Measurements from ENCODE around the gene CD320.
"Not testable (repeated sequence)": the region's sequence is repeated elsewhere in the genome, so short reads cannot be mapped to it uniquely, and the experiment has no call there.

CD320 gene

DNA sequence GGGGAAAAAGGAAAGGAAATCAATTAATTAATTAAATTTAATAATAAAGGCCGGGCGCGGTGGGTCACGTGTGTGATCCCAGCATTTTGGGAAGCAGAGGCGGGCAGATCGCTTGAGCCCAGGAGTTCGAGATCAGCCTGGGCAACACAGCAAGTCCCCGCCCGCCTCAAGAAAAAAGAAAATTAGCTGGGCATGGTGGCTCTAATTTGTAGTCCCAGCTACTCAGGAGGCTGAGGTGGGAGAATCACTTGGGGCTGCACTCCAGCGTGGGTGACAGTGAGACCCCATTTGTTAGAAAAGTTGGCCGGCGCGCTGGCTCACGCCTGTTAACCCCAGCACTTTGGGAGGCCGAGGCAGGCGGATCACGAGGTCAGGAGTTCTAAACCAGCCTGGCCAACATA lies 733 bp upstream of the CD320 start:
- no peak for DNase-seq (ENCODE audit: low spot score)

DNA sequence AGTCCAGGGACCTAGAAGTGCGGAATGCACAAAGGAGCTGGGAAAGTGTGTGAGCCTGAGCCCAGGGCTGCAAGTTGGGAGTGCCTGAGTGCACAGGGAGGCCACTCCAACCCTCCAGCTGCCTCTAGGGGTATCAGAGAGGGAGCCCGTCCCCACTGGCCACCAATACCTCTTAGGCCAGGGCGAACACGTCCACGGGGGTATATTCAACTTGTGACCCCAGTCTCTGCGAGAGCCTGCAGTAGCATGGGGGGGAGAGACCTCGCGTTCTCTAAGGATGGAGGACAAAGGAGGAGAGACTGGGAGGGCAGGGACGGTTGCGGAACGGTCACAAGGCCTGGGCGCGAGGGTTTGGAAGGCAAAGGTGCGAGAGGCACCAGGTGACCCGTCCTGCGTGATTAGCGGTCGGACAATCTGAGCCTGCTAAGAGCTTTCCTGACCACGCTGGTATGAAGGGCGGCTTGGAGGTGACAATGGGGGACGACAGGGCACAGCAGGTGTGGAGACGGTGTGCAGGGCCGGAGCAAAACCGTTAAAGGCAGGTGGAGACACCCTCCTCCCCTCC lies 676 bp downstream of the CD320 start:
- DNase-seq (ENCODE audit: low spot score): no peak

DNA sequence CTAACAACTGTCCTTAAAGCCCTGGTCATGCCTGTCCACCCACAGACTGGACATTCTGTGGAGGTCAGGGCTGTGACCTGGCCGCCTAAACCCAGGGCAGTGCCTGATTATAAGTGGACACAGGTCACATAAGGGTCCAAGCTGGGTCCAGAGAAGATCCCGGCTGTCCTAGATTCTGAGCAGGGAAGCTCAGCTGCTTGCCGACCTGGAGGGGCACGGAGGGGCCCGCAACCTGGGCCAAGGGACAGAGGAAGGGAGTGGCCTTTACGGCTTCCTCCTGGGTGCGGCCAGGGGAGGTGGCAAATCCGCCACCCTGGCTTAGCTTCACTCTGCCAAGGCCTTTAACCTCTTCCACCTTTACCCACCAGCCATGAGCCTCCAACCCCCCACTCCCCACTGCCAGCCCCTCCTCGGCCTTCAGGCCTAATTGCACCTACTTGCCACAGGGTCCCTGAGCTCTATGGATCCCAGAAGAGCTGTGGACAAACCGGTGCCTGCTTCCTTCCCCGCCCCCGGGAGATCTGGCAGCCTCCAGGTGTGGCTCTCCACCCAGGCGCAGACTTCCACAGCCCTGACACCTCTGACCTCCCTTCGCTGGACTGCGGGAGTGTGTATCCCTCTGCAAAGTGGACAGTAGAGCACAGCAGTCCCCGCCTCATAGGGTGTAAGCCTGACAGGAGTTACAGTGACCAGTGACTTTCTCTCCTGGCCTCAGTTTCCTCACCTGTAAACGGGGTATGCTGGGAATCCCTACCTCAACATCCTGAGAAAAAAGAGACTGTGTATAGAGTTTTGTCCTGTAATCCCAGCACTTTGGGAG lies 1.7 kb downstream of the CD320 start:
- no peak for DNase-seq (ENCODE audit: low spot score)

DNA sequence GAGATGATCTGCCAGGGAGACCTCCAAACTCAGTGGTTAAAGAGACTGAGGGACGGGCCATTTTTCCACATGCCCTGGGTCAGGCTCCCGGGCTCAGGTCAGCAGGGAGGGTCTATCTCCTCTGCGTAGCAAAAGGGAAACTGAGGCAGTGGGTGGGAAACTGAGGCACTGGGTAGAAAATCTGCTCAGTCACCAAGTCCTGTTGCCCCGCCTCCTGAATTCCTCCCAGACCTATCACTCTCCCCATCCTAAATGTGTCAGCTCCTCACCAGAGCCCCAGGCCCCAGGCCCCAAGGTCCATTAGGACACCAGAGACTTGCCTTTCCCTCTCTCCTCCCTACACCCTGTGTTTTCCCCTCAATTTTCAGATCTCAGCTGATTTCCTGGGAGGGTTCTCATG lies 2.4 kb downstream of the CD320 start:
- DNase-seq (ENCODE audit: low spot score): no peak

DNA sequence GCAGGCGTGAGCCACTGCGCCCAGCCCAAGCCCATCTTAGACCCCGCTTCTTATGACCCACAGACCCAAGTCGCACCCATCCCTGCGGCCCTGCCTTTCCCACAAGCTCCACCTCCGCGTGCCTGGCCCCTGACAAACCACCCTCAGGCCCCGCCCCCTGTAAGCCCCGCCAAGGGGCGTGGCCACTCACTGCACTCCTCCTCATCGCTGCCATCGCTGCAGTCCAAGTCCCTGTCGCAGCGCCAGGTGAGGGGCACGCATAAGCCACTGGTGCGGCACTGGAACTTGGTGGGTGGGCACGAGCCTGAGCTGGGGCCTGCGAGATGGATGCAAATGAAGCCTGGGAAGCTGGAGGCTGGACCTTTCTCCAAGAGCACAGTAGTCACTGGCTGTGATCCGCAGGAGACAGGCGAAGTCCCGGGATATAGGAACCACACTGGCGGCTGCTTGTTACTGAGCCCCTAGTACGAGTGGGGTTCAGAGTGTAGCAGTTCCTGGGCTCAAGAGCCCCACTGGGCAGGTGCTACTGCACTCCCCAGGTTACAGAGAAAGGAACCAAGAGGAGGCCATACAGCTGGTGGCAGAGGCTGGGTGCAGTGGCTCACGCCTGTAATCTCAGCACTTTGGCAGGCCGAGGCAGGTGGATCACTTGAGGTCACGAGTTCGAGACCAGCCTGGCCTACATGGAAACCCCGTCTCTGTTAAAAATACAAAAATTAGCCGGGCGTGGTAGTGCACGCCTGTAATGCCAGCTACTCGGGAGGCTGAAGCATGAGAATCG lies 3.1 kb downstream of the CD320 start:
- no peak for DNase-seq (ENCODE audit: low spot score)

DNA sequence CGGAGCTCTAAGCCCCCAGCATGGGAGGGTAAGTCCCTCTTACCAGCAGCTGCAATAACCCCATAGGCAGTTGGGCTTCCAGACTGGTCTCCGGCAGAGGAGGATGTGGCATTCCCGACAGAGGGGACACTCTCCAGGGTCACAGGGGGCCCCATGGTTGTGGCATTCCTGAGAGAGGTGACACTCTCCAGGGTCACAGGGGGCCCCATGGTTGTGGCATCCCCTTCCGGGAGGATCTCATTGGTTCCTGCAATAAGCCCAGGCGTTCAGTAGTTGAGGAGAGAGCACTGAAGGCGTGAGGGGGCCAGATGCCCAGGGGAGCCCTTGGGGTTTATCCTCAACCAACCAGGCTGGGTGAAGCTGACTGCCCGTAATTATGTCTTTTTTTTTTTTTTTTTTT lies 5.4 kb downstream of the CD320 start:
- DNase-seq (ENCODE audit: low spot score): no peak

DNA sequence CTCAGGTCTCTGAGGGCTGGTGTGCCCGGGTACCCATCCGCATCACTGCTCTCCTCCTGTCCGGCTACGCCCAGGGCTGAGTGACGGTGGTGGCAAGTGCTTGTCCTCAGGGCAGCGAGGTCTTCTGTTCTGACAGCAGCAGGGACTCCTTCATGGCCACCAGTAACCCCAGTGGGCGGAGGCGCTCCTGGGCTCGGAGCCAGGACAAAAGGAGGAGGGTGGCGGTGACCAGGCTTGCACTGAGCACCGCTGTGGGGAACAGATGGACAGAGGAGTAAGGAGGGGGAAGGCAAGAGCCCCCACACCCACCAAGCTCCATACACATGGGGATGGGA lies 5.8 kb downstream of the CD320 start:
- no peak for DNase-seq (ENCODE audit: low spot score)

DNA sequence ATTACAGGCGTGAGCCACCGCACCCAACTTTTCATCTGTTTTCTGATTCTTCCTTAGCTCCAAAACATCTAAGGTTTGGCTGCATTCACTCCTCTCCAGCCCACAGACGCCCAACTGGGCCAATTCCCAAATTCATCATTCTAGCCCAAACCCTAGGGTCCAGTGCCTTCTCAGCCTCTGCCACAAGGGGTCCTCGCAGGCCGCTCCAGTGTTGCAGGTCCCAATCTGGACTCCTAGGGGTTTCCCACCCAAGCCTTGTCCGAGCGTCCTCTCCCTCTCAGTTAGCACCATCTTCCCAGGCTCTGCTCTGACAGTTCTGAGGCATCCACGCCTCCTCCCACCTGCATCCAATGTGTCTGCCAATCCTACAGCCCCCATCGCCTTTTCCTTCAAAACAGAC lies 16.8 kb downstream of the CD320 start:
- not testable (repeated sequence) for DNase-seq (ENCODE audit: low spot score)

DNA sequence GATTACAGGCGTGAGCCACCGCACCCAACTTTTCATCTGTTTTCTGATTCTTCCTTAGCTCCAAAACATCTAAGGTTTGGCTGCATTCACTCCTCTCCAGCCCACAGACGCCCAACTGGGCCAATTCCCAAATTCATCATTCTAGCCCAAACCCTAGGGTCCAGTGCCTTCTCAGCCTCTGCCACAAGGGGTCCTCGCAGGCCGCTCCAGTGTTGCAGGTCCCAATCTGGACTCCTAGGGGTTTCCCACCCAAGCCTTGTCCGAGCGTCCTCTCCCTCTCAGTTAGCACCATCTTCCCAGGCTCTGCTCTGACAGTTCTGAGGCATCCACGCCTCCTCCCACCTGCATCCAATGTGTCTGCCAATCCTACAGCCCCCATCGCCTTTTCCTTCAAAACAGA lies 31.6 kb downstream of the CD320 start:
- DNase-seq (ENCODE audit: low spot score): not testable (repeated sequence)

DNA sequence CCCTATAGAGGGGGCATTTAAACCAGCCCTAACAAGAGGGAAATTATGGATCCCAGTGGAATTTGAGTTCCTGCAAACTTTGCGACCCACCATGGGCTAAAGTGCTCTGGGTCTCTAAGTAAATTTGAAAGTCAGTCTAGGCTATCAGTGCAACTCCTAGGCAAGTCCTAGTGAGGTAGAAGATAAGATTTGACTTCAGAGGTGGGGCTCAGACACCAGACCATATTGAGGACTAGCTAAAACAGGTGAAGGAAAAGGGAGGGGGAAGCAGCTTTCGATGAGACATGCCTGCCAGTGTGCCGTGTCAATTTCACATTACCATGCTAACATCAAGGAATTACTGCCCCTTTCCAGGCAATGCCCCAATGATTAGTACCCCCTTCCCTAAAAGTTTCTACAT lies 38.4 kb downstream of the CD320 start:
- DNase-seq (ENCODE audit: low spot score): no peak

DNA sequence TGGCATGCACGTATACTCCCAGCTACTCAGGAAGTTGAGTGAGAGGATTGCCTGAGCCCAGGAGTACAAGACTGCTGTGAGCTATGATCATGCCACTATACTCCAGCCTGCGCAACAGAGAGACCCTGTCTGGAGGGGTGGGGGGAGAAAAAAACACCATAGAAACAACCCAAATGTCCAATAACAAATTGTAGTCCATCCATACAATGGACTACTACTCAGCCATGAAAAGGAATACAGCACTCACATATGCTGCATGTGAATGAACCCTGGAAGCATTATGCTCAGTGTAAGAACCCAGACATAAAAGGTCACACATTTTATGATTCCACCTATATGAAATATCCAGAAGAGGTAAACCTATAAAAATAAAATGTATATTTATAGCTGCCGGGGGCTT lies 42.3 kb downstream of the CD320 start:
- DNase-seq (ENCODE audit: low spot score): no peak

DNA sequence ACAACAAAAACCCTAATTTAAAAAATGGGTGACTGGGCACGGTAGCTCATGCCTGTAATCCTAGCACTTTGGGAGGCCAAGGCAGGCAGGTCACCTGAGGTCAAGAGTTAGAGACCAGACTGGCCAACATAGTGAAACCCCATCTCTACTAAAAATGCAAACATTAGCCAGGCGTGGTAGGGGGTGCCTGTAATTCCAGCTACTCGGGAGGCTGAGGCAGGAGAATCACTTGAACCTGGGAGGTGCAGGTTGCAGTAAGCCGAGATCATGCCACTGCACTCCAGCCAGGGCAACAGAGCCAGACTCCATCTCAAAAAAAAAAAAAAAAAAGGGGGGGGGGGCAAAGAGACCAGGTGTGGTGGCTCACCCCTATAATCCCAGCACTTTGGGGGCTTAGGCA lies 43.9 kb downstream of the CD320 start:
- DNase-seq (ENCODE audit: low spot score): not testable (repeated sequence)

DNA sequence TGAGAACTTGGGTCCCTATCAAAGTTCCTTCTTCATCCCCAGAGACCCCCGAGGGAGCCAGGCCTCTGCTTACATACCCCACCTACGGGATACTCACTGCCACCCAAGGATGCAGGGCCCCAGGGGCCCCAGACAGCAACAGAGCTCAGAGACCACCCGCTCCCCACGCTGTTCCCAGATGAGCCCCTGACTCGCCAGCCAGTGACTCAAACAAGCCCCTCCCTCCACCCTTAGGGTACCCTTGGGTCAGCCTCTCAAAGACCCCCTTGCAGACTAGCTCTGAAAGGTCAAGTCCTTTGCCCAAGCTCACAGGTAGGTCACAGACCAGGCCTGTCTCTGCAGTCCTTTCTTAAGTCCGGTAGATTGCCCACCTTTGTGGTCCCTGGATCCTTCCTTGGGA lies 45.7 kb downstream of the CD320 start:
- no peak for DNase-seq (ENCODE audit: low spot score)

DNA sequence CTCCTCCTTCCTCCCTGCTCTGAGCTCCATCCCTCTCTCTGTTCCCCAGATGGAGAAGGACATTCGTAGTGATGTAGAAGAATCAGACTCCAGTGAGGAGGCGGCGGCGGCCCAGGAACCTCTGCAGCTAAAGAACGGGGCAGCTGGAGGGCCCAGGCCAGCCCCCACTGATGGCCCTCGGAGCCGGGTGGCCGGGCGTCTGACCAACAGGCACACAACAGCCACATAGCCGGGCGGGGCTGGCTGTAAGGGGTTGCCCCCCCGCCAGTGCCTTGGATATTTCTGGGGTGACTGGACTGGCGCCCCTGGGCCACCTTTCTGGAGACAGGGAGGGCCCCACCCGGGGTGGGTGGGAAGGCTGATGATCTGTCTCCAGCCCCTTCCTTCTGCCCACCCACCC lies 46.3 kb downstream of the CD320 start:
- no peak for DNase-seq (ENCODE audit: low spot score)

DNA sequence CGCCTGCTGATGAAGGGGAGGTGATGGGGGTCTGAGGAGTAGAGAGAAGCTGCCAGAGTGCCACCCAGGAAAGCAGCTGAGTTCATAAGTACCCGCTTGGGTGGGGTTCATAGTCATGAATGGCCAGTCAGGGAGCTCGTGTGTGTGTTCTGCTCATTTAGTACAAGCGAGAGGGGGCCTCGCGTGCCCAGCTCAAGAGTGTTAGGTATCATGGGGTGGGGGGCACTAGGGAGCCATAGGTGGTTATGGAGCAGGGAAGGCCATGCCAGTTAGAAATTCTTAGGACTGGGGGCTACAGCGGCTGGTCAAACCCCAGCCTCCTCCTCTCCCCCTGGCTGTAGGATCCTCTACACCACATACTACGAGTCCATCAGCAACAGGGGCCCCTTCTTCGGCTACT lies 46.8 kb downstream of the CD320 start:
- no peak for DNase-seq (ENCODE audit: low spot score)

DNA sequence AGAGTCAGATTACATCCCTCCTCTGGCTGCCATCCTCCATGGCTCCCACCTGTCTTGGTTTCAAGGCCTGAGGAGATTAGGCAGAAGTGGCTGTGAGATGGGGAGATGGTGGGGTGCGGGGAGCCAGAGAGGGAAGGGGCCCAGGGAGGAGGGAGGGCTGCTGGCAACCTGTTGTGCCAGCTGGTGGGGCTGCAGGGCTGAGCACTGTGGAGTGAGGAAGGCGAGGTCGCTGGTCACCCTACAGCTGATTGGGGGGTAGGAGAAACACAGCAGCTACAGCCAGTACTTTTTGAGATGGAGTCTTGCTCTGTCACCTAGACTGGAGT lies 48.3 kb downstream of the CD320 start:
- no peak for DNase-seq (ENCODE audit: low spot score)

DNA sequence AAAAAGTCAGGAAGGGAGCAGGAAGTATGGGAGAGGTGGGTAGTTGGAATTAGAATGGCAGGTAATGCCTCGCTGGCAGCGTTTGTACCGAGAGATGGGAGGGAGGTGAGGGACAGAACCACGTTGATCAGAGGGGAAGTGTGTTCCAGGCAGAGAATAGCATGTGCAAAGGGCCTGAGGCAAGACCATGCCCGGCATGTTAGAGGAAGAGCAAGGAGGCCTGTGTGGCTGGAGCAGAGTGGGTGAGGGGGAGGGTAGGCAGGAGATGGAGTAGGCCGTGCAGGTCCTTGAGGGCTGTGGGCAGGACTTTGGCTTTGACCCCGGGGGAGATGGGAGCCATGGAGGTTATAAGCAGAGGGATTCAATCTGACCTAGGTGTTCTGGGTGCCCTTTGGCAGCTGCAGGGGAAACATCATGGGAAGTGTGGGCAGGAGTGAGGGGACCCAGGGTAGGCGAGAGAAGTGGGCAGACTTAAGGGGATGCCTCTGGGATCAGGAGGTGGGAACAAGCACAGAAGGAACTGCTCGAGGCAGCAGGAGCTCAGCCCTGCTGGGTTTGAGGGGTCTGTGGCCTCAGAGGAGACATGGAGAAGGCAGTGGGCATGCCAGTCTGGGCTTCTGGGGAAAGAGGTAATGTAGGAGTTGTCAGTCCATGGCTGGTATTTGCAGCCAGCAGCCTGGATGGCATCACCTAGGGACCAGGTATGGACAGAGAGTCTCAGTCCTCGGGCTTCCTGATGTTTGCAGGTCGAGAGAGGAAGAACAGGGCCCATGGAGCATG lies 48.8 kb downstream of the CD320 start:
- DNase-seq (ENCODE audit: low spot score): no peak

DNA sequence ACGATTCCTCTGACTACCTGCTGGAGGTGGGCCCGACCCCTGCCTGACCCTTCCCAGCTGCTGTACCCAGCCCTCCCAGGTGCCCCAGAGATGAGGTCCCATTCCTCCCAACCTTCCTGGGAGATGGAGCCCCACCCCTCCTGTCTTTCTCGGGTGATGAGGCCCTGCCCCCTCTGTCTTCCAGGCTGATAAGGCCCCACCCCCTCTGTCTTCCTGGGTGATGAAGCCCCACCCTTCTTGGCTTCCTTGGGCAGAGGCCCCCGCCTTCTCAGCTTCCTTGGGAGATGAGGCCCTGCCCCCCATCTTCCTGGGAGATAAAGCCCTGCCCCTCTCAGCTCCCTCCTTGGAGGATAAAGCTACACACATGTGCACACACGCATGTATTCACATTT lies 51.1 kb downstream of the CD320 start:
- no peak for DNase-seq (ENCODE audit: low spot score)

DNA sequence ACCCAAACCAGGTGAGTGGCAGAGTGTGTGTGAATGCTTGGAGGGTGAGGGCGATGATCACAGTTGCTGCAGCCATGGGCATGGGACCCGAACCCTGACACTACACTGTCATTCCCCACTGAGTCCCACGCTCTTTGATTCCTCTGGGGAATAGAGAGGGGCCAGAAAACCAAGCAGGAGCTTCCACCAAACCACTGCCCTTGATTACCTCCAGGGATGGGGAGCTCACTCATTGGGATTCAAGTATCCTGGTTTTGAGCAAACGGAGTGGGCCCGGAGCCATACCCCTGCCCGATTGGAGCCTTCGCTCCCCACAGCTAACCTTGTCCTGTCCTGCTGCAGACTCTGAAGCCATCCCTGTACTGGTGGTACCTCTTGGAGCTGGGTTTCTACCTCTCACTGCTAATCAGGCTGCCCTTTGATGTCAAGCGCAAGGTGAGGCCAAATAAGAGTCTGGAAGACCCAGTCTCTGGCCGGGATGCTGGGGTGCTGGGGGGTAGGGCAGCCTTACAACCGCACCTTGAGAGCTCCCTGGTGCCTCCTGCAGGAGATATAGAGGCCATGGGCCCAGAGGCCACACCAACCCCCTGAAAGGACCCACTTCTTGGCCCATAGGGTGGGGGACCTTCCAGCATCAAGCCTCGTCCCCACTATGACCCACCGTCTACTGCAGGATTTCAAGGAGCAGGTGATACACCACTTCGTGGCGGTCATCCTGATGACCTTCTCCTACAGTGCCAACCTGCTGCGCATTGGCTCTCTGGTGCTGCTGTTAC lies 51.7 kb downstream of the CD320 start:
- no peak for DNase-seq (ENCODE audit: low spot score)

DNA sequence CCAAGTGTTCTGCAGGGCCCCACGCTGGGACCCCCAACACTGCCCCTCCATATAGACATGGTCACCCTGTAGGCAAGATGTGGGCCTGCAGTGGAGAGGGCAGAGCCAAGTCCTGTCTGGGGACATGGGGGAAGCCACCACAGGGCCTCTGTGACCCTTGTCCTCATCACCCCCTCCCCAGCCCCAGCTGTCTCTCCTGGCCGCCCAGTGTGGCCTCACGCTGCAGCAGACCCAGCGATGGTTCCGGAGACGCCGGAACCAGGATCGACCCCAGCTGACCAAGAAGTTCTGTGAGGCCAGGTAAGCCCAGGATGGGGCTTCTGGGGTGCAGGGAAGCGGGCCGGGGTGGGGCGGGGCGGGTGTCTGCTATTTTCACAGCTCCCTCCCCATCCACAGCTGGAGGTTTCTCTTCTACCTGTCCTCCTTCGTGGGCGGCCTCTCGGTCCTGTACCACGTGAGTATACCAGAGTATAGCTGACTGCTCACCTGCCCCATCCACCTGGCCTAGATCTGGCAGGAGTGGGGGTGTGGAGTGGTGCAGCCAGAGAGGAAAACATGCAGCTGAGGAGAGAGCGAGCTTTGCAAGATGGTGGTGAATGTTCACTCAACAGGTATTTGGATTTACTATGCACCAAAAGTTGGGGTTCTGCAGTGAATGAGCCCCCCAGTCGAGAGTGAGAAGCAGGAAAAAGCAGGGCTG lies 52.6 kb downstream of the CD320 start:
- no peak for DNase-seq (ENCODE audit: low spot score)

DNA sequence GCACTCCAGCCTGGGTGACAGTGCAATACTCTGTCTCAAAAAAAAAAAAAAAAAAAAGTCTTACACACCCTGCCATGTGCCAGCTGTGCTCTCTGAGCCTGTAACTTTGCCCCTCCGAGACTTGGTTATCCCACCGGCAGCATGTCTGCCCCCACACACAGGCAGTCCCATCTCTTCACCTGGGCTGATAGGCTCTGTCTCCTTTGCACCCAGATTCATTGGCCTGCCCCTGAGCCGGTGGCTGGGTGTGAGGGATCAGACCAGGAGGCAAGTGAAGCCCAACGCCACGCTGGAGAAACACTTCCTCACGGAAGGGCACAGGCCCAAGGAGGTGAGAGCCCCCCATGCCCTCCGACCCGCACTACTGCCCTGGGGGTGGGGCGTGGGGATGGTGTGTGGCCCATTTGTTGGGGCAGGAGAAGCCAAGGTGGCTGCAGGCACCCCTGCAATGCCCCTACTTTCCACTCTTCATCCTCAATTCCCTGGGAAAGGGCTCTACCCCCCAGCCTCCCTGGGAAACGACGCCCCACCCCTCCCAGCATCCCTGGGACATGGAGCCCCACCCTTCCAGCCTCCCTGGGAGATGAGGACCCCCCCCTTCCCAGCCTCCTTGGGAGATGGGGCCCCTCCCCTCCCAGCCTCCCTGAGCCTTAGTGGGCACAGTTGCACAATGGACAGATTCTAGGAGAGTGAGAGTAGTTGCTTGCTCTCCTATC lies 53.7 kb downstream of the CD320 start:
- DNase-seq (ENCODE audit: low spot score): no peak
